Chondrocyte (in vitro differentiated cells): ENCODE measurements around the gene RTP5. TPM values are rescaled to one million over a fixed set of nuclear protein-coding genes. Genes with fewer than 3 reads are reported as not detected.

ENCODE experiments used
- DNase-seq: peaks from one replicate; pipeline ENCODE4 v3.0.0; 2021; ENCODE audit warnings: mixed read lengths, low spot score
- H3K27ac Mint-ChIP-seq: one replicate; pipeline ENCODE4 v1.8.0; 2021; ENCODE audit warnings: mild to moderate bottlenecking, moderate library complexity, mixed read lengths; ENCODE audit not compliant: unreplicated experiment
- H3K27me3 Mint-ChIP-seq: 2 replicates; pipeline ENCODE4 v1.8.0; 2021; ENCODE audit warnings: low read depth, mixed read lengths
- H3K36me3 Mint-ChIP-seq: 2 replicates; pipeline ENCODE4 v1.8.0; 2021; ENCODE audit warnings: low read depth, mixed read lengths
- H3K4me1 Mint-ChIP-seq: 2 replicates; pipeline ENCODE4 v1.8.0; 2021; ENCODE audit warnings: low read depth, mild to moderate bottlenecking, mixed read lengths
- H3K4me3 Mint-ChIP-seq: one replicate; pipeline ENCODE4 v1.8.0; 2021; ENCODE audit warnings: mild to moderate bottlenecking, moderate library complexity, mixed read lengths; ENCODE audit not compliant: unreplicated experiment
- H3K9me3 Mint-ChIP-seq: 2 replicates; pipeline ENCODE4 v1.8.0; 2021; ENCODE audit warnings: low read depth, mixed read lengths
- CTCF ChIP-seq: fragments of 200-600 bp; sonication (generic); IDR thresholded peaks from 2 replicates; pipeline ENCODE4 v1.5.0; 2021; ENCODE audit warnings: antibody characterized with exemption, mild to moderate bottlenecking, moderate library complexity
- total RNA-seq: library from RNA; stranded (reverse); gene quantifications from 3 replicates; pipeline ENCODE4 v1.2.1, GENCODE V29; 2021

RTP5 gene
- total RNA-seq, 1 donor from 2014 or later: not detected

- H3K9me3 Mint-ChIP-seq: no peaks in the 10 kb centered on the region
These were observed 26.8 kb upstream of the RTP5 start for GRCh38 chr2:241842620-241843211.

GRCh38 chr2:241843321-241844065 lies 26.0 kb upstream of the RTP5 start:
- peaks cover 14% of the 10 kb centered on the region for H3K27me3 Mint-ChIP-seq
- H3K9me3 Mint-ChIP-seq: no peaks in the 10 kb centered on the region
- TF ChIP-seq CTCF: no peak
- DNase-seq: no peak
- H3K36me3 Mint-ChIP-seq: no peaks in the 10 kb centered on the region
- H3K4me1 Mint-ChIP-seq: peaks cover 18% of the 10 kb centered on the region
- no peak overlapping the region for H3K4me3 Mint-ChIP-seq
- no peak overlapping the region for H3K27ac Mint-ChIP-seq

More at GRCh38 chr2:241842620-241843211, 26.8 kb upstream of the RTP5 start:
- peaks cover 18% of the 10 kb centered on the region for H3K4me1 Mint-ChIP-seq
- no peak overlapping the region for H3K27ac Mint-ChIP-seq
- TF ChIP-seq CTCF: no peak
- no peak overlapping the region for H3K4me3 Mint-ChIP-seq
- no peak for DNase-seq
- peaks cover 19% of the 10 kb centered on the region for H3K27me3 Mint-ChIP-seq
- no peaks in the 10 kb centered on the region for H3K36me3 Mint-ChIP-seq

GRCh38 chr2:241844066-241844728 lies 25.3 kb upstream of the RTP5 start:
- Mint-ChIP-seq H3K4me1 (peaks cover 18% of the 10 kb centered on the region), H3K36me3 (no peaks in the 10 kb centered on the region), H3K9me3 (no peaks in the 10 kb centered on the region), H3K4me3 (peak overlapping the region; percentile 68), H3K27me3 (peaks cover 15% of the 10 kb centered on the region), H3K27ac (peak overlapping the region; percentile 57)
- DNase-seq: no peak
- peak; percentile 45 for TF ChIP-seq CTCF

- Mint-ChIP-seq H3K4me1 (peaks cover 18% of the 10 kb centered on the region), H3K27ac (no peak overlapping the region), H3K36me3 (no peaks in the 10 kb centered on the region), H3K27me3 (peaks cover 12% of the 10 kb centered on the region), H3K9me3 (no peaks in the 10 kb centered on the region), H3K4me3 (peak overlapping the region; percentile 68)
- TF ChIP-seq CTCF: no peak
- DNase-seq: no peak
These were observed 24.5 kb upstream of the RTP5 start for GRCh38 chr2:241844831-241845578.

GRCh38 chr2:241846406-241846805 lies 23.1 kb upstream of the RTP5 start:
- peaks cover 12% of the 10 kb centered on the region for H3K27me3 Mint-ChIP-seq
- TF ChIP-seq CTCF: no peak
- no peak overlapping the region for H3K4me3 Mint-ChIP-seq
- peaks cover 18% of the 10 kb centered on the region for H3K4me1 Mint-ChIP-seq
- H3K9me3 Mint-ChIP-seq: no peaks in the 10 kb centered on the region
- H3K36me3 Mint-ChIP-seq: no peaks in the 10 kb centered on the region
- DNase-seq: no peak
- H3K27ac Mint-ChIP-seq: no peak overlapping the region
